ENCODE data around the gene HDAC1. TPM values are rescaled to one million over a fixed set of nuclear protein-coding genes. Genes with fewer than 3 reads are reported as not detected.

The HDAC1 gene
- total and polyA plus RNA-seq, 2 of the 13 experiments (the other 11 are each of a cell fraction or from before 2014, with no cell fraction given), result 93.5 to 189 TPM

DNA sequence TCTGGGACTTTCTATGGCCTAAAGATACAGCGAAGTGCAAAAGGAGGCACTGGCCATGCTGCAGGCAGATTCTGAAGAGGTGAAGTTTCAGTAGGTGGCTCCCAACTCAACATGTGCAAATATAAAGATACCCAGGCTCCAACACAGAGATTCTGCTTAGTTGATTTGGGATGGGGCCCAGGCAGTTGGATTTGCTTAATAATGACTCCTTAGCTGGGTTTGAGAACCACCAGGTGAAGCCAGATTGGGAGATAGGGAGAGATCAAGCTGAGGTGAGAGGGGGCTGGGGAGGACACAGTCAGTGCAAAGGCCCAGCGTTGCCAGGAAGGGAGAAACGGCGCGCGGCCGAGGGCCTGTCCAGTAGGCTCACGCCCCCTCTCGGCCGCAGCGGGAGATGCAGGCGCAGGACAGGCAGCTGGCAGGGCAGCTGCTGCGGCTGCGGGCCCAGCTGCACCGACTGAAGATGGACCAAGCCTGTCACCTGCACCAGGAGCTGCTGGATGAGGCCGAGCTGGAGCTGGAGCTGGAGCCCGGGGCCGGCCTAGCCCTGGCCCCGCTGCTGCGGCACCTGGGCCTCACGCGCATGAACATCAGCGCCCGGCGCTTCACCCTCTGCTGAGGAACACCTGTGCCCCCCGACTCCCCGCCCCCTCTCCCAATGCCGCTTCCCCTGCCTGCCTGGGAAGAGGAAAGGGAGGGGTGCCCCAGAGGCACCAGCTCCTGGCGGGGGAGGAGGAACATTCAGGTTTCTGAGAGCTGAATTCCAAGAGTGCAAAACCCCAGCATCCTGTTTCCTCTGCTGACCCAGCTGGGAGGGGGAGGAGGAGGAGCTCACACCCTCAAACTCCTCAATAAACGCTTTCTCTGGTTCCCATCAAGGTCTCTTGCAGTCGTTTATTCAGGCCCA, 43.6 kb upstream of the HDAC1 start (continued):
- TF ChIP-seq, protein P1, sequence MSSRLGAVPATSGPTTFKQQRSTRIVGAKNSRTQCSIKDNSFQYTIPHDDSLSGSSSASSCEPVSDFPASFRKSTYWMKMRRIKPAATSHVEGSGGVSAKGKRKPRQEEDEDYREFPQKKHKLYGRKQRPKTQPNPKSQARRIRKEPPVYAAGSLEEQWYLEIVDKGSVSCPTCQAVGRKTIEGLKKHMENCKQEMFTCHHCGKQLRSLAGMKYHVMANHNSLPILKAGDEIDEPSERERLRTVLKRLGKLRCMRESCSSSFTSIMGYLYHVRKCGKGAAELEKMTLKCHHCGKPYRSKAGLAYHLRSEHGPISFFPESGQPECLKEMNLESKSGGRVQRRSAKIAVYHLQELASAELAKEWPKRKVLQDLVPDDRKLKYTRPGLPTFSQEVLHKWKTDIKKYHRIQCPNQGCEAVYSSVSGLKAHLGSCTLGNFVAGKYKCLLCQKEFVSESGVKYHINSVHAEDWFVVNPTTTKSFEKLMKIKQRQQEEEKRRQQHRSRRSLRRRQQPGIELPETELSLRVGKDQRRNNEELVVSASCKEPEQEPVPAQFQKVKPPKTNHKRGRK (CRISPR knock-in tag; IDR thresholded peaks at IDR 0.05), result no peak
- TF ChIP-seq CENPX (CRISPR knock-in tag; IDR thresholded peaks at IDR 0.05), result no peak
- no peak for TF ChIP-seq ZNF678 (CRISPR knock-in tag; IDR thresholded peaks at IDR 0.05)
- no peak for TF ChIP-seq IRX3 (CRISPR knock-in tag; IDR thresholded peaks at IDR 0.05; ENCODE audit: borderline replicate concordance, low read depth)
- TF ChIP-seq, protein P2, sequence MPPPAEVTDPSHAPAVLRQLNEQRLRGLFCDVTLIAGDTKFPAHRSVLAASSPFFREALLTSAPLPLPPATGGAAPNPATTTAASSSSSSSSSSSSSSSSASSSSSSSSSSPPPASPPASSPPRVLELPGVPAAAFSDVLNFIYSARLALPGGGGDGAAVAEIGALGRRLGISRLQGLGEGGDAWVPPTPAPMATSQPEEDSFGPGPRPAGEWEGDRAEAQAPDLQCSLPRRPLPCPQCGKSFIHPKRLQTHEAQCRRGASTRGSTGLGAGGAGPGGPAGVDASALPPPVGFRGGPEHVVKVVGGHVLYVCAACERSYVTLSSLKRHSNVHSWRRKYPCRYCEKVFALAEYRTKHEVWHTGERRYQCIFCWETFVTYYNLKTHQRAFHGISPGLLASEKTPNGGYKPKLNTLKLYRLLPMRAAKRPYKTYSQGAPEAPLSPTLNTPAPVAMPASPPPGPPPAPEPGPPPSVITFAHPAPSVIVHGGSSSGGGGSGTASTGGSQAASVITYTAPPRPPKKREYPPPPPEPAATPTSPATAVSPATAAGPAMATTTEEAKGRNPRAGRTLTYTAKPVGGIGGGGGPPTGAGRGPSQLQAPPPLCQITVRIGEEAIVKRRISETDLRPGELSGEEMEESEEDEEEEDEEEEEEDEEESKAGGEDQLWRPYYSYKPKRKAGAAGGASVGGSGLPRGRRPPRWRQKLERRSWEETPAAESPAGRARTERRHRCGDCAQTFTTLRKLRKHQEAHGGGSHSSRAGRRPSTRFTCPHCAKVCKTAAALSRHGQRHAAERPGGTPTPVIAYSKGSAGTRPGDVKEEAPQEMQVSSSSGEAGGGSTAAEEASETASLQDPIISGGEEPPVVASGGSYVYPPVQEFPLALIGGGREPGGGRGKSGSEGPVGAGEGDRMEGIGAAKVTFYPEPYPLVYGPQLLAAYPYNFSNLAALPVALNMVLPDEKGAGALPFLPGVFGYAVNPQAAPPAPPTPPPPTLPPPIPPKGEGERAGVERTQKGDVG (CRISPR knock-in tag; IDR thresholded peaks at IDR 0.05; ENCODE audit: borderline replicate concordance), result peak; percentile 58; the same call in 1 of the 2 replicates
- peak; percentile 35 for TF ChIP-seq CEBPG (CRISPR knock-in tag; IDR thresholded peaks at IDR 0.05)
- TF ChIP-seq AHR (CRISPR knock-in tag; IDR thresholded peaks at IDR 0.05), result no peak
- peak; percentile 79 for TF ChIP-seq ZNF501 (CRISPR knock-in tag; IDR thresholded peaks at IDR 0.05)
- TF ChIP-seq, protein P3, sequence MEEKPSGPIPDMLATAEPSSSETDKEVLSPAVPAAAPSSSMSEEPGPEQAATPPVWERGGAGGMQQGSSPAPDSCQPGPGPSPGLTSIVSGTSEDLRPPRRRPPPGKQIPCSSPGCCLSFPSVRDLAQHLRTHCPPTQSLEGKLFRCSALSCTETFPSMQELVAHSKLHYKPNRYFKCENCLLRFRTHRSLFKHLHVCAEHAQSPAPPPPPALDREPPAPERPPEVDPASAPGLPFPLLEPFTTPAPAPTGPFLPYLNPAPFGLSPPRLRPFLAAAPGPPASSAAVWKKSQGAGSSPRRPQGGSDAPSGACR (CRISPR knock-in tag; IDR thresholded peaks at IDR 0.05), result no peak
- TF ChIP-seq TCF7 (IDR thresholded peaks at IDR 0.05; ENCODE audit: low read depth), result no peak
- no peak for TF ChIP-seq ZMYM4 (CRISPR knock-in tag; IDR thresholded peaks at IDR 0.05)
- TF ChIP-seq, protein P4, sequence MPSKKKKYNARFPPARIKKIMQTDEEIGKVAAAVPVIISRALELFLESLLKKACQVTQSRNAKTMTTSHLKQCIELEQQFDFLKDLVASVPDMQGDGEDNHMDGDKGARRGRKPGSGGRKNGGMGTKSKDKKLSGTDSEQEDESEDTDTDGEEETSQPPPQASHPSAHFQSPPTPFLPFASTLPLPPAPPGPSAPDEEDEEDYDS (CRISPR knock-in tag; IDR thresholded peaks at IDR 0.05), result no peak
- TF ChIP-seq, protein P5, sequence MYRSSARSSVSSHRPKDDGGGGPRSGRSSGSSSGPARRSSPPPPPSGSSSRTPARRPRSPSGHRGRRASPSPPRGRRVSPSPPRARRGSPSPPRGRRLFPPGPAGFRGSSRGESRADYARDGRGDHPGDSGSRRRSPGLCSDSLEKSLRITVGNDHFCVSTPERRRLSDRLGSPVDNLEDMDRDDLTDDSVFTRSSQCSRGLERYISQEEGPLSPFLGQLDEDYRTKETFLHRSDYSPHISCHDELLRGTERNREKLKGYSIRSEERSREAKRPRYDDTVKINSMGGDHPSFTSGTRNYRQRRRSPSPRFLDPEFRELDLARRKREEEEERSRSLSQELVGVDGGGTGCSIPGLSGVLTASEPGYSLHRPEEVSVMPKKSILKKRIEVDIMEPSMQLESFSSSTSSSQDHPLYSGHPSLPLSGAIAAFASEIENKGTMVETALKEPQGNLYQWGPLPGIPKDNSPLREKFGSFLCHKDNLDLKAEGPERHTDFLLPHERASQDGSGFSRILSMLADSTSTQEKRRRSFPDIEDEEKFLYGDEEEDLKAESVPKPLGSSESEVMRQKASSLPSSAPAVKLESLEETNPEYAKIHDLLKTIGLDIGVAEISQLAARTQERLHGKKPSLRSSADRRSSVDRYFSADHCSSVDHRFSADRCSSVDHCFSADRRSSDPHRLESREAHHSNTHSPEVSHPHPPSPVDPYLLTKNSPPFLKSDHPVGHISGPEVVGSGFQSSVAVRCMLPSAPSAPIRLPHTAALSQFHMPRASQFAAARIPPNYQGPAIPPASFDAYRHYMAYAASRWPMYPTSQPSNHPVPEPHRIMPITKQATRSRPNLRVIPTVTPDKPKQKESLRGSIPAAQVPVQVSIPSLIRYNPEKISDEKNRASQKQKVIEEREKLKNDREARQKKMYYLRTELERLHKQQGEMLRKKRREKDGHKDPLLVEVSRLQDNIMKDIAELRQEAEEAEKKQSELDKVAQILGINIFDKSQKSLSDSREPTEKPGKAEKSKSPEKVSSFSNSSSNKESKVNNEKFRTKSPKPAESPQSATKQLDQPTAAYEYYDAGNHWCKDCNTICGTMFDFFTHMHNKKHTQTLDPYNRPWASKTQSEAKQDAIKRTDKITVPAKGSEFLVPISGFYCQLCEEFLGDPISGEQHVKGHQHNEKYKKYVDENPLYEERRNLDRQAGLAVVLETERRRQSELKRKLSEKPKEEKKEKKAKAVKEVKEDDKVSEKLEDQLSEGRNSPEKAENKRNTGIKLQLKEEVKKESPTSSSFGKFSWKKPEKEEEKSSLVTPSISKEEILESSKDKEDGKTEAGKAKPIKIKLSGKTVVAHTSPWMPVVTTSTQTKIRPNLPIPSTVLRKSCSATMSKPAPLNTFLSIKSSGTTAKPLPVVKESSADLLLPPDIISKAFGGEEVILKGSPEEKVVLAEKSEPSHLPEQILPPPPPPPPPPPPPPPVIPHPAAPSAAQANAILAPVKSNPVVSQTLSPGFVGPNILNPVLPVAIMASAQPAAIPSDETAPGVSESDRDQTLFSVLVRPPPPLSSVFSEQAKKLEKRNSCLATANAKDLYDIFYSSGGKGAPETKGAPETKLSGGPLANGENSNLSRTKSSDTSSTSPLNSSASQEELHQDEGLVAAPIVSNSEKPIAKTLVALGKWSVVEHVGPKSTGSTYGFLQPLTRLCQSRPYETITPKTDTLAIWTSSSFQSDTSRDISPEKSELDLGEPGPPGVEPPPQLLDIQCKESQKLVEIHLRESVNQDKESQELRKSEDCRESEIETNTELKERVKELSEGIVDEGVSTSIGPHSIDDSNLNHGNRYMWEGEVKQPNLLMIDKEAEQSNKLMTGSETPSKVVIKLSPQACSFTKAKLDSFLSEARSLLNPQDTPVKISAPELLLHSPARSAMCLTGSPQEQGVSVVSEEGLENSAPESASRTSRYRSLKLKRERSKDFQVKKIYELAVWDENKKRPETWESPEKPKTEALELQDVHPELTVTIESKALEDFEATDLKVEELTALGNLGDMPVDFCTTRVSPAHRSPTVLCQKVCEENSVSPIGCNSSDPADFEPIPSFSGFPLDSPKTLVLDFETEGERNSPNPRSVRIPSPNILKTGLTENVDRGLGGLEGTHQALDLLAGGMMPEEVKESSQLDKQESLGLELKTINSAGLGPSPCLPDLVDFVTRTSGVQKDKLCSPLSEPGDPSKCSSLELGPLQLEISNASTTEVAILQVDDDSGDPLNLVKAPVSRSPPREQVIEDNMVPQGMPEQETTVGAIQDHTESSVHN (CRISPR knock-in tag; IDR thresholded peaks at IDR 0.05), result no peak
- TF ChIP-seq MTF2 (CRISPR knock-in tag; IDR thresholded peaks at IDR 0.05; ENCODE audit: borderline replicate concordance), result no peak

All from HepG2 (cell line).